Gastroesophageal sphincter (tissue), 3 donors: Measurements from ENCODE around the gene GPATCH1.

ENCODE experiments used
- CTCF ChIP-seq, 4 experiments: fragments of 200-600 bp in 2 of 4; fragments of 450-650 bp in 2 of 4; sonication (generic) in 1 of 4; IDR thresholded peaks; one replicate each; pipeline ENCODE4 v1.5.1; 2017 to 2019; ENCODE audit warnings: antibody characterized with exemption in 4 of 4, mild to moderate bottlenecking in 2 of 4, moderate library complexity in 2 of 4
- EP300 ChIP-seq: sonication (generic); formaldehyde crosslinking; IDR thresholded peaks from one replicate; pipeline ENCODE4 v1.6.1; 2017; ENCODE audit warnings: antibody characterized with exemption, mild to moderate bottlenecking
- POLR2A ChIP-seq, 2 donors: fragments of 450-650 bp; IDR thresholded peaks; one replicate each; pipeline ENCODE4 v1.6.1; 2017; ENCODE audit warnings: antibody characterized with exemption in 2 of 2, mild to moderate bottlenecking in 2 of 2, moderate library complexity in 1 of 2
- POLR2AphosphoS5 ChIP-seq: sonication (generic); formaldehyde crosslinking; IDR thresholded peaks from one replicate; pipeline ENCODE4 v1.6.1; 2017; ENCODE audit warnings: antibody characterized with exemption

DNA sequence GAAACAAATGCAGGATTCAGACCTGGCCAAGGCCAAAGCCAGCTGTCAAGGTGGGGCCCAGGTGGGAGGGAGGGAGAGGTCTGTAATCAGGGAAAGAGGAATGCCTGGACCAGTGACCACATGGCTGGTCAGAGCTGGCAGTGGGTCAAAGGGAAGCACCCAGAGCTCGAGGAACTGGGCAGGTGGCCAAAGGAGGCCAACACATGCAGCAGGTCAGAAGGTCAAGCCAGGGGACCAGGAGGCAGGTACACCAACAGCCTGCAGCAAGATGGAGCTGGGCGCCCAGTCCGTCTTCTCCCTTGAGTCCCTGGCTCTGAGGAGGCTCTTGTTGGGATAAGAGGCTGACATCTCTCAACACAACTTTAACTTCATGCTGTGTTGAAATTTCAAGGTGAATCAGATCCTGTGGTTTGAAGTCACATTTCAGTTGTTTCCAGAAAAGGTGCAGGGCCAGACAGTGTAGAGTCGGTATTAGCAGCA, 17.1 kb downstream of the GPATCH1 start:
- TF ChIP-seq CTCF (IDR thresholded peaks at IDR 0.05) (no peak), POLR2A (IDR thresholded peaks at IDR 0.05) (no peak), POLR2AphosphoS5 (no peak), EP300 (no peak)
